ENCODE measurements around the gene WBP2NL. TPM values are rescaled to one million over a fixed set of nuclear protein-coding genes. Genes with fewer than 3 reads are reported as not detected.
"Not testable (repeated sequence)": the region's sequence is repeated elsewhere in the genome, so short reads cannot be mapped to it uniquely, and the experiment has no call there.

WBP2NL gene
- total RNA-seq, 1 donor from 2014 or later = 0.47 TPM

DNA sequence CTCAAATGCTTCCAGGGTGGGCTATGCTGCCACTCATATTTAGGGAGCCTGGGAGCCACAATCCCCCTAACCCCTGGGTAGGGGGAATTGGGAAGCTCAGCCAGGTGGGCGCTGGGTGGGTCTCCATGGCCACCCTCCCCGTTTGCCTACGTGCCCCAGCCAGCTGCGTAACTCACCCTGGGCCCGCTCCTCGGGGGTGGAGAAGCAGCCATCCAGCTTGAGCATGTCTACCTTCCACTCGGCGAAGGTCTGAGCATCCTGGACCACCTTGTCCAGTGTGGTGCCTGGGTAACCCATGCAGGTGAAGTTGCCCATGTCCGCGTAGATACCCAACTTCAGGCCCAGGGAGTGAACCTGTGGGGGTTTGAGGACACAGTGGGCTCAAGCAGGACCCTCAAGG is 68.3 kb downstream of the WBP2NL start:
- ATAC-seq = no peak
- no peak for DNase-seq
- intact Hi-C loops (cut with micrococcal nuclease) = no loop called here

DNA sequence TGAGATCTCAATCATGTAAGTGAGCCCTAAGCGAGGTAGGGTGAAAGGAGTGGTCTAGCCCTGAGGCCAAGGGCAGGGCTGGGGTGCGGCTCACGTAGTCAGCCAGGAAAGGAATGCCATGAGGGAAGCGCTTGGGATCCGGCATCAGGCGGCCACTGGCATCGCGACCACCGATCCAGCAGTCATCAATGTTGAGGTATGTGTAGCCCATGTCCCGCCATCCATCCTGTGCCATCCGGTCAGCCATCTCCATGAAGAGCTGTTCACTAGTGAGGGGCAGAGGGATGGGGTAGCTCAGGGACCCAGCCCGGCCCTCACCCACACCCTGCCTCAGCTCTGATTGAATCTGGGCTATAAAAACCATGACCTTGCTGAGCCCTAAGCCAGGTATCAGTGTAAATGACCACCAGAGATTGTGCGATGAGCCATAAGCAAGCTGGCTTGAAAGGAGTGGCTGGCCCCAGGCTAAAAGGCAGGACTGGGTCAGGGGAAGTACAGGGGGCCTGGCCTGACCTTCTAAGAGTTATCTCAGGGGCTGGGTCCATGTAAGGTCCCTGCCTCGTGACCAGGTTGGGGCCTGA is 69.2 kb downstream of the WBP2NL start:
- intact Hi-C loops (cut with micrococcal nuclease) = no loop called here
- ATAC-seq (no peak), DNase-seq (no peak)

DNA sequence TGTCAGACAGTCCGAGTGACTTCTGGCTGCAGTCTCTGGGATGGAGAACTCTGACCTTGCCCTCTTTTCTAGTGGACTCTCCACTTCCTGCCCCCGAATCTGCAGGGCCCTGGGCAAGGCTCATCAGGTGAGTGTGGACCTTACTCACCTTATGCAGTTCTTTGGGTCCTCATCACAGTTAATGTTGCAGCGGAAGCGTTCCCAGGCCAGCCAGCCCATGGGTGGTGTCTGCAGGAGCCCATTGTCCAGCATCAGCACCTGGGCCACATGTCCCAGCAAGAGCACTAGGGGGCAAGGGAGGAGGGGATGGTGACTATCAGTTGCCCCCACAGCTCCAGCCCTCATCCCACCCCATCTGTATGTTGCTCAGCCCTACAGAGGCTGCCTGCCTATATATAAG is 69.7 kb downstream of the WBP2NL start:
- no peak for DNase-seq
- no peak for ATAC-seq
- intact Hi-C loops (cut with micrococcal nuclease) = no loop called here

- peak; percentile 7 for ATAC-seq
- intact Hi-C loops (cut with micrococcal nuclease) = no loop called here
- DNase-seq = no peak
These were observed 71.4 kb downstream of the WBP2NL start for GRCh38 chr22:42069801-42070516.

GRCh38 chr22:42070517-42071422 is 72.2 kb downstream of the WBP2NL start, which contains the start of gene NAGA:
Gene NAGA, minus strand, starts transcription at chr22:42070812. Its CDS starts 515 bp downstream, at chr22:42070297.
- DNase-seq (peak; percentile 98), ATAC-seq (peak; percentile 94)
- intact Hi-C loops (cut with micrococcal nuclease) = no loop called here

- intact Hi-C loops (cut with micrococcal nuclease); DNase-seq; ATAC-seq: not testable (repeated sequence)
These were observed 72.9 kb downstream of the WBP2NL start for GRCh38 chr22:42071508-42071907.

DNA sequence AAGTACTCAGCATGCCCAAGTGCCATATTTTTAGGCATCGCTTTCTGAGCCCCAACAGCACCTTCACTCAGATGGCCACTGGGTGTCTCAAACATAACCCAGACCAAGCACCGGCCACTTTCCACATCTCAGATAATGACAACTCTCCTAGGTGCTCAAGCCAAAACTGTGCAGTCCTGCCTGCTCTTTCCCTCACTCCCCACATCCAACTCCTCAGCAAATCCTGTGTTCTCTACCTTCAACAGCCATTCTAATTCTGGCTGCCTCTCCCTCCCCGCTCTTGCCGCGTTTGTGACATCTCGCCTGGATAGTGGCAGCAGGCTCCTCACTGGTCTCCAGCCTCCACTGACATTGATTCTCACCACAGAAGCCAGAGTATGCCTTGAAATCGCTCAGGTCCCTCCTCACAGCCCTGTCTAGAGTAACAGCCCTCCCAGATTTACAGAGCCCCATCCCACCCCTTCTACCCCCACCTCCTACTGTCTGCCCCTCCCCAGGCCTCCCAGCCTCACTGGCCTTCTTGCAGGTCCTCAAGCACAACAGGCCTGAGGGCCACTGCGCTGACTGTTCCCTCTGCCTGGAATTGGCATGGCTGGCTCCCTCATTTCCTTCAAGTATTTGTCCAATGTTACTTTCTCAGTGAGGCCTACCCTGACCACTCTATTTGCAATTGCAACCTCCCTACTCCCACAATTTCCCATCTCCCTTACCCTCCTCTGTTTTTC is 74.2 kb downstream of the WBP2NL start:
- ATAC-seq (peak; percentile 33), DNase-seq (no peak)
- intact Hi-C loops (cut with micrococcal nuclease) = no loop called here

DNA sequence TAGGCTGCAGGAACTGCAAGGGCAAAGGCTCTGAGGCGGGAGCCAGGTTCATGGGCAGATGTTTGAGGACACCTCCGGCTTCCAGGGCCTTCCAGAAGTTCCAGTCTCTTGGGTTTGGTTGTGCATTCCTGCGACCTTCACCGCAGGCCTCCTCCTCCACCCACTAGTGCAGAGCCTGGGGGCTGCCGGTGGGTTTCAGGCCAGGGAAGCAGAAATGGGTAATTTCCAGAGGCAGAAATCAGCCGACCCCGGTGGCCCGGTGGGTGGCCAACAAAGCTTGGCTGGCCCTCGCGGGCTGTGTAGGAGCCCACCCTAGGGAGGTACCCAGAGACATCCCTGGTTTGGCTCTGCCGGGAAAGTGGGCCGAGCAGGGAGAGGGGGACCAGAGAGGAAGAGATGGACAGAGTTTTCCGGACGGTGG is 75.0 kb downstream of the WBP2NL start:
- DNase-seq (no peak), ATAC-seq (no peak)
- intact Hi-C loops (cut with micrococcal nuclease) = no loop called here

- DNase-seq (peak; percentile 75), ATAC-seq (peak; percentile 2)
- intact Hi-C loops (cut with micrococcal nuclease) = no loop called here
These were observed 75.7 kb downstream of the WBP2NL start, which contains the start of gene PHETA2 for GRCh38 chr22:42074132-42074811. Gene PHETA2, plus strand, starts transcription at chr22:42074248. Its CDS starts 3,046 bp downstream, at chr22:42077294.

DNA sequence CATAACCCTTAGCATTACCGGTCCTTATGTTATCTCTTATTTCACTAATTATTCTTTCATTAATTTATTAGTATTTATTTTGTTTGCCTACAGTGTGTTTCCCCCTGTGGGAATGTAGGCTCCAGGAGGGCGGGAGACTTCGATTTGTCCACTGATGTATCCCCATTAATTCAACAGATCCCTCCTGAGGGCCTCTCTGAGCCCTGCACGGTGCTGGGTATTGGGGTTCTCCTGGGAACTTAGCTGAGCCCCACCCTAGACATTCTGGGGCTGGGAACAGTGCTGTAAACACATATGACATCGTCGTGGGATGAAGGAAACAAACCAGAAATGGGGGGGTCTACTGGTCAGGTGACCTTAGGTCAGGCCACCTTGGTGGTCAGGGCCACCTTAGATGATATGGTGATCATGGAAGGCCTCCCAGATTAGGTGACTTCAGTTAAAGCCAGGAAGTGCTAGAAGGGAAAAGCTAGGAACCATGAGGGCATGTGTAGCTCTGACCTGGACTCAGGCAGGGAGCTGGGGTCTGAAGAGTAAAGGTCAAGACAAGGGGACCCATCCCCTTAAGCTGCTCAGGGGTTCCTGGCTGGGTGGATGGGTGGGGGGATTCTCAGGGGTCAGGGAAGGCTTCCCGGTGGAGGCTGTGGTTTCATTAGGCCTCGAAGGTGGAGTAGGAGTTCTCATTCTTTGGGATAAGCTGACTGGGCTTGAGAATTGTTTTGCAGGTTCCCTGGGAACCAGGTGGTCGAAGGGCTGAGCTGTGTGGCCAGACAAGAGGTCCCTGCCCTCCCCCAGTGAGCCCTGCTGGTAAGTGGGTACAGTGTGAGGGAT is 76.5 kb downstream of the WBP2NL start:
- intact Hi-C loops (cut with micrococcal nuclease) = no loop called here

DNA sequence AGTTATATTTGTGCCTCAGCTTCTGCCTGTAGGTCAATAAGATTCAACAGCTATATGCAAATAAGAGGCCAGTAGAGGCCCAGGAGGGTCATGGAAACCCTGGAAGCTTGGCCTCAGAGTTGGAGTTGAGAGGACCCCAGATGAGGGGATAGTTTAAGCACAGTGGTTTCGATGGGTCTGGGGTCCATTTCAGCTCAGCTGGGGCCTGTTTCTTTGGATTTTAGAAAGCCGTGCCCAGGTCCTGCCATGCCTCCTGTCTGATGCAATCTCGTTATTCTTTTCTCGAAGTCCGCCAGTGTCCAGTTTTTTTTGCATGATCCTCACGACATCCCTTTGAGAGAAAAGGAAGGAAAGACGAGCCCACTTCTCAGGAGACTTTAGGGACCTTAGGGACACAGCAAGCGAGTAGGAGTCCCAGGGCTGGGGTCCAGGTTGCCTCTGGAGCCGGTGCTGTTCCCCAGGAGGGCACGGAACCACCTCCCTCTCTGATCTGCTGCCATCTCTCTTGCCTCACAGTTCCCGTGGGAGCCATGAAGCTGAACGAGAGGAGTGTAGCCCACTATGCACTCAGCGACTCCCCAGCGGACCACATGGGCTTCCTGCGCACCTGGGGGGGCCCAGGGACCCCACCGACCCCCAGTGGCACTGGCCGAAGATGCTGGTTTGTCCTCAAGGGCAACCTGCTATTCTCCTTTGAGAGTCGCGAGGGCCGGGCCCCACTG is 78.3 kb downstream of the WBP2NL start:
- no peak for ATAC-seq
- intact Hi-C loops (cut with micrococcal nuclease) = no loop called here
- DNase-seq = no peak

More for the DNA sequence above, 76.5 kb downstream of the WBP2NL start:
- ATAC-seq (no peak), DNase-seq (no peak)

DNA sequence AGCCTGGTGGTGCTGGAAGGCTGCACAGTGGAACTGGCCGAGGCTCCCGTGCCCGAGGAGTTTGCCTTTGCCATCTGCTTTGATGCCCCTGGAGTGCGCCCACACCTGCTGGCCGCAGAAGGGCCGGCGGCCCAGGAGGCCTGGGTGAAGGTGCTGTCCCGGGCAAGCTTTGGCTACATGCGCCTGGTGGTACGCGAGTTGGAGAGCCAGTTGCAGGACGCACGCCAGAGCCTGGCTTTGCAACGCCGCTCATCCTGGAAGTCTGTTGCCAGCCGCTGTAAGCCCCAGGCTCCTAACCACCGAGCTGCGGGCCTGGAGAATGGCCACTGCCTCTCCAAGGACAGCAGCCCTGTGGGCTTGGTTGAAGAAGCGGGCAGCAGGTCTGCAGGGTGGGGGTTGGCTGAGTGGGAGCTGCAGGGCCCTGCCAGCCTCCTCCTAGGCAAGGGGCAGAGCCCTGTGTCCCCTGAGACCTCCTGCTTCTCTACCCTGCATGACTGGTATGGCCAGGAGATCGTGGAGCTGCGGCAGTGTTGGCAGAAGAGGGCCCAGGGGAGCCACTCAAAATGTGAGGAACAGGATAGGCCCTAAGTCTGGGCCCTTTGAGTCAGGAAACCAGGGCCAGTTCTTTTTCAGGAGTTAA is 79.0 kb downstream of the WBP2NL start:
- DNase-seq (no peak), ATAC-seq (no peak)
- intact Hi-C loops (cut with micrococcal nuclease) = no loop called here

Other genes starting within 250 kb of the WBP2NL start
- 5.9 TPM for gene CCDC134, start 198.1 kb upstream of the WBP2NL start, total RNA-seq
- 89.7 TPM for gene SREBF2, start 165.7 kb upstream of the WBP2NL start, total RNA-seq
- 10.2 TPM for gene SHISA8, start 83.7 kb upstream of the WBP2NL start, total RNA-seq
- 1.6 TPM for gene TNFRSF13C, start 72.0 kb upstream of the WBP2NL start, total RNA-seq
- 0.52 TPM for gene CENPM, start 51.6 kb upstream of the WBP2NL start, total RNA-seq
- gene SEPTIN3, start 29.3 kb upstream of the WBP2NL start, total RNA-seq = 0.22 TPM
- gene NAGA, start 72.0 kb downstream of the WBP2NL start, total RNA-seq = 13.4 TPM
- 2.7 TPM for gene PHETA2, start 75.5 kb downstream of the WBP2NL start, total RNA-seq
- 165 TPM for gene SMDT1, start 80.9 kb downstream of the WBP2NL start, total RNA-seq
- gene NDUFA6, start 92.0 kb downstream of the WBP2NL start, total RNA-seq = 316 TPM
- gene CYP2D6, start 132.0 kb downstream of the WBP2NL start, total RNA-seq = not detected

Measured in left ventricle myocardium superior (tissue), 1 donor.